Nephron (organoid): ENCODE measurements around the gene RPTOR.

Experiments used
- H3K27ac Mint-ChIP-seq, 3 experiments: 2 replicates each; pipeline ENCODE4 v1.8.0; 2020; ENCODE audit warnings: mixed read lengths in 3 of 3, mild to moderate bottlenecking in 2 of 3, moderate library complexity in 1 of 3
- H3K27me3 Mint-ChIP-seq: 2 replicates; pipeline ENCODE4 v1.8.0; 2021; ENCODE audit warnings: low read depth, mild to moderate bottlenecking, moderate library complexity, mixed read lengths
- H3K36me3 Mint-ChIP-seq: 2 replicates; pipeline ENCODE4 v1.8.0; 2020; ENCODE audit warnings: low read depth, mixed read lengths
- H3K4me1 Mint-ChIP-seq: 2 replicates; pipeline ENCODE4 v1.8.0; 2020; ENCODE audit warnings: mixed read lengths
- H3K4me3 Mint-ChIP-seq, 3 experiments: 2 replicates each; pipeline ENCODE4 v1.8.0; 2020; ENCODE audit warnings: mild to moderate bottlenecking in 3 of 3, mixed read lengths in 3 of 3, moderate library complexity in 2 of 3
- H3K9me3 Mint-ChIP-seq: 2 replicates; pipeline ENCODE4 v1.8.0; 2020; ENCODE audit warnings: mixed read lengths
- TF ChIP-seq, protein P1 (sequence below), 3 experiments: fragments of 200-600 bp; sonication (generic); IDR thresholded peaks; one replicate each; pipeline ENCODE4 v1.5.0; 2021; ENCODE audit warnings: antibody characterized with exemption in 3 of 3; ENCODE audit not compliant: unreplicated experiment in 3 of 3

RPTOR gene

DNA sequence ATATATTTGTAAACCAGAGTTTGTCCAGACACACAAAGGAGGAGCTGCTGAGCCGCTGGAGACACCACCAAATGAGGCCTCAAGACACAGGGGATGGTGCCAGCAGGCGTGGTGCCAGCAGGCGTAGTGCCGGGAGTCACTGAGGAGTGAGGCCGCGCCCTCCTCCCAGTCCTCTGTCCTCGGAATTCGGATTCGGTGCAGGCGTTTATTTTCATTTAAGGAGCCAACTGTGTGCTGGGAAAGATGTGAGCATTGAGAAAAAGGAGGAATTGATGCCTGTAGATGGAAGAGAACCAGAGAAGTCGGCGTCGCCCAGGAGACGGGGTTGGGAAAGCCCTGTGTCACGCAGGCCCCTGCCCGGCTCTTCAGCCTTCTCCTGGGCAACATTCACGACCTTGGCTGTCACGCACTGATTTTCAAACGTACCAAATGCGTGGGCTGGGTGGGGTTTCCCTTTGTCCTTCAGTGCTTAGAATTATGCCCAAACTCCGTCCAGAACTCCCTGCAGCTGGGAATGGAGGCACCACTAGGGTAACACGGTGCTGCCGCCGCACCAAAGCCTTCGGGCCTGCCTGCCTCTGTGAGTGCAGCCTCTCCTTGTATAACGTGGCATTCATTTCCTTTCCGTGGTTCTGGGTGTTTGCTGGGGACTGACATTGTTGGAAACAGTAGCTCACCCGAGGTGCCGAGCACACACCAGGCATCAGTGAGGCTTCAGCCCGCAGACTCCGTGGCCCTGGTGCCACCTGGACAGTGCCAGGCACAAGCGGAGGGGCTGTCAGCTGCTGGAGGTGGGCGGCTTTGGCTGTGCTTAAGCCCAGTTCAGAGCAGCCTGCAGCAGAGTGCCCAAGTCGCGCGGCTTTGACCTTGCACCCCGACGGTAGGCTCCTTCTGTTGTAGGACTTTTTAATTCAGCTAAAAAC lies 398.0 kb downstream of the RPTOR start:
- Mint-ChIP-seq H3K9me3 (no peaks in the 10 kb centered on the region), H3K36me3 (peaks cover 38% of the 10 kb centered on the region), H3K27me3 (no peaks in the 10 kb centered on the region), H3K27ac (peak overlapping the region in 2 of 3 experiments; percentile 92 to 96), H3K4me3 (peak overlapping the region in 1 of 3 experiments; percentile 41), H3K4me1 (peaks cover 44% of the 10 kb centered on the region)
- TF ChIP-seq, protein P1, sequence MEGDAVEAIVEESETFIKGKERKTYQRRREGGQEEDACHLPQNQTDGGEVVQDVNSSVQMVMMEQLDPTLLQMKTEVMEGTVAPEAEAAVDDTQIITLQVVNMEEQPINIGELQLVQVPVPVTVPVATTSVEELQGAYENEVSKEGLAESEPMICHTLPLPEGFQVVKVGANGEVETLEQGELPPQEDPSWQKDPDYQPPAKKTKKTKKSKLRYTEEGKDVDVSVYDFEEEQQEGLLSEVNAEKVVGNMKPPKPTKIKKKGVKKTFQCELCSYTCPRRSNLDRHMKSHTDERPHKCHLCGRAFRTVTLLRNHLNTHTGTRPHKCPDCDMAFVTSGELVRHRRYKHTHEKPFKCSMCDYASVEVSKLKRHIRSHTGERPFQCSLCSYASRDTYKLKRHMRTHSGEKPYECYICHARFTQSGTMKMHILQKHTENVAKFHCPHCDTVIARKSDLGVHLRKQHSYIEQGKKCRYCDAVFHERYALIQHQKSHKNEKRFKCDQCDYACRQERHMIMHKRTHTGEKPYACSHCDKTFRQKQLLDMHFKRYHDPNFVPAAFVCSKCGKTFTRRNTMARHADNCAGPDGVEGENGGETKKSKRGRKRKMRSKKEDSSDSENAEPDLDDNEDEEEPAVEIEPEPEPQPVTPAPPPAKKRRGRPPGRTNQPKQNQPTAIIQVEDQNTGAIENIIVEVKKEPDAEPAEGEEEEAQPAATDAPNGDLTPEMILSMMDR (IDR thresholded peaks at IDR 0.05; ENCODE audit: unreplicated experiment in 3 of 3) = no peak

DNA sequence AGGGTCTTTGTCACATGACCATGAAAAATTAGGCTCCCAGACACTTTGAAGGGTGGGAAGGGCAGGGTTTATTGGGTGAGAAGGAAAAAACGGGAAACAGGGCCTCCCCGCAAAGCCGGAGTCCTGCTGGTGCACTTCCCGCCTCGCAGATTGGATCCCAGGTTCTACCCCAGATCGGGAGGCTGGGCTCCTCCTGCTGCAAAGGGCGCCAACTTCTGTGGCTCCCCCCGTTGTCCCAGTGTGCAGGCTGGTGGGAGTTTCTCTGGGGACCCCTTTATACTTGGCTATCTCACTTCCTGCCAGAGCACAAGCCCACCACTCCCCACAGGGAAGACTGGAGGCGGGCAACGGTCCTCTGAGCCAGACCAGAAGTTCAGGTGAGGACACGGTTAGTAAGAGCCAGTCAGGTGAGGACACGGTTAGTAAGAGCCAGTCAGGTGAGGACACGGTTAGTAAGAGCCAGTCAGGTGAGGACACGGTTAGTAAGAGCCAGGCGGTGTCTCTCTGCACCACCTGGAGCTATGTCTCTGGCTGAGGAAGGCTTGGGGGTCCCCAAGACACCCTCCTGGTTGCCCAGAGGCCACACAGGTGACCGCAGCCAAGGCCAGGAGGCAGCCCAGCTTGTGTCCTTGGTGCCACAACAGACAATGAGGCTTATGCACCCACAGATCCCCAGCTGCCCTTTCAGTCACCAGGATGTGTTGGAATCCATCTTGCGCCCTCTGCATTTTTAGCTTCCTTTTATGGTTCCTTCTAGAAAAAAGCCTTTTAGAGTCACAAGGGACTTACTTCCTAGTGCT lies 398.9 kb downstream of the RPTOR start:
- no peaks in the 10 kb centered on the region for H3K27me3 Mint-ChIP-seq
- TF ChIP-seq, protein P1 (IDR thresholded peaks at IDR 0.05; ENCODE audit: unreplicated experiment in 3 of 3) = no peak

DNA sequence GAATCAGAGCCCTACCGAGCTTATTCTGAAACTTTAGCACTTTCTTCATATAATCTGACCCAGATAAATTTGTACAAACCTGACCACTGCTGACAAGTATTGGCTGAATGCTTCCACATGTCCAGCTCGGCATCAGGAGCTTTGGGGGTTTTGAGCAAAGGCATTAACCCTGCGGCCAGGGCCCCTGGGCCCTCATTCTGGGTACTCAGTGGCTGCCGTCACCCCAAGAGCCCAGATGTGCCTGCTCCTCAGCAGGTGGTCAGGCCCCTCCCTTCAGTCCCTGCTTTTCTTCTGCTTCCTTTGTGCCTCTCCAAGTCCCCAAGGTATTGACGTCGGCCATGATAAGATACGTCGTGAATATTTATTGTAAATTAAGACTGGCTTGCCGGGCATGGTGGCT lies 399.7 kb downstream of the RPTOR start:
- TF ChIP-seq, protein P1 (IDR thresholded peaks at IDR 0.05; ENCODE audit: unreplicated experiment in 3 of 3) = no peak
- Mint-ChIP-seq H3K4me1 (peaks cover 27% of the 10 kb centered on the region), H3K27ac (peak overlapping the region in 2 of 3 experiments; percentile 70 to 83), H3K27me3 (no peaks in the 10 kb centered on the region), H3K36me3 (peaks cover 37% of the 10 kb centered on the region), H3K4me3 (no peak overlapping the region), H3K9me3 (no peaks in the 10 kb centered on the region)

More for the DNA sequence above, 398.9 kb downstream of the RPTOR start:
- peaks cover 35% of the 10 kb centered on the region for H3K4me1 Mint-ChIP-seq
- no peak overlapping the region for H3K4me3 Mint-ChIP-seq
- H3K27ac Mint-ChIP-seq = peak overlapping the region in 2 of 3 experiments; percentile 83 to 92
- no peaks in the 10 kb centered on the region for H3K9me3 Mint-ChIP-seq
- H3K36me3 Mint-ChIP-seq = peaks cover 40% of the 10 kb centered on the region

DNA sequence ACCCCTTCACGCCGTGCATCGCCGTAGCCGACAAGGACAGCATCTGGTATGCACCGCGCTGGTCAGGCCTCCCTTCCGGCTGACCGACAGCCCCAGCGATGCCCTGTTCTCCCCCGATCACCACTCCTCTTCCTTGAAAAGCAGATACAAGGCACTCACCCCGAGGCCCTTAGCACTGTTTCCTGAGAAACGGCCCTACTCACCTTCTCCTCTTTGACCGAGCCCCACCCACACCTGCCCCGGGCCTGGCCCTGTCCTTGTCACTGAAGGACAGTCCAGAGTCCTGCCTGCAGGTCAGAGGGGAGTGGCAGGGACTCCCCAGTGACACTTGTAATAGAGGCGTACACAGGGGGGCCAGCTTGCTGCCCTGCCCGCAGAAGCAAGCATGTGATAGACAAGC lies 401.1 kb downstream of the RPTOR start:
- Mint-ChIP-seq H3K4me1 (peaks cover 23% of the 10 kb centered on the region), H3K27me3 (no peaks in the 10 kb centered on the region), H3K4me3 (no peak overlapping the region), H3K36me3 (peaks cover 41% of the 10 kb centered on the region), H3K27ac (peak overlapping the region in 2 of 3 experiments; percentile 48 to 75), H3K9me3 (no peaks in the 10 kb centered on the region)
- TF ChIP-seq, protein P1 (IDR thresholded peaks at IDR 0.05; ENCODE audit: unreplicated experiment in 3 of 3) = no peak

DNA sequence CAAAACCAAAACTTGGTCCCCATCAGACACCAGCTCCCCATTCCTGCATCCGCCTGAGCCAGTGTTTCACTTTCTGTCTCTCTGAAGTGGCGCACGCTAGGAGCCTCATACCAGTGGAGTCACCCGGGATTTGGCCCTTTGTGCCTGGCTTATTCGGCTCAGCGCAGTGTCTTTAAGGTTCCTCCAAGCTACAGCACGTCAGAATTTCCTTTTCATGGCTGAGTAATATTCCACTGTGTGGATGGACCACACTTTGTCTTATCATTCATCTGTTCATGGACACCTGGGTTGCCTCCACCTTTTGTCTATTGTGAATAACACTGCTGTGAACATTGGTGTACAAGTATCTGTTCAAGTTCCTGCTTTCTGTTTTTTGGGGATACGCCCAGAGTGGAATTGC lies 401.8 kb downstream of the RPTOR start:
- Mint-ChIP-seq H3K36me3 (peaks cover 41% of the 10 kb centered on the region), H3K4me1 (peaks cover 23% of the 10 kb centered on the region), H3K27ac (no peak overlapping the region), H3K9me3 (no peaks in the 10 kb centered on the region), H3K4me3 (no peak overlapping the region), H3K27me3 (no peaks in the 10 kb centered on the region)
- TF ChIP-seq, protein P1 (IDR thresholded peaks at IDR 0.05; ENCODE audit: unreplicated experiment in 3 of 3) = no peak
